K562 (cell line): Measurements from ENCODE around the gene DOLPP1. TPM values are rescaled to one million over a fixed set of nuclear protein-coding genes. Genes with fewer than 3 reads are reported as not detected.

Experiments
- ARID4B ChIP-seq: sonication (generic); formaldehyde crosslinking; IDR thresholded peaks from 2 replicates; pipeline ENCODE4 v1.8.0; 2022; ENCODE audit warnings: mild to moderate bottlenecking, missing genetic modification reagents
- CEBPZ ChIP-seq: fragments of 150-350 bp; IDR thresholded peaks from 2 replicates; pipeline ENCODE4 v1.6.1; 2014; ENCODE audit warnings: low read depth, mild to moderate bottlenecking, low read length, borderline replicate concordance
- ELF2 ChIP-seq: fragments of 250-450 bp; sonication (Bioruptor Pico); IDR thresholded peaks from 2 replicates; pipeline ENCODE4 v1.5.0; 2021; ENCODE audit warnings: mild to moderate bottlenecking
- GABPA ChIP-seq: fragments of 200-800 bp; sonication (Bioruptor generic); conservative IDR thresholded peaks from 2 replicates; pipeline ENCODE4 v1.6.1; 2016; ENCODE audit warnings: low read depth, missing genetic modification characterization, missing compliant biosample characterization
- HDAC2 ChIP-seq: fragments of 450-650 bp; IDR thresholded peaks from 2 replicates; pipeline ENCODE4 v1.6.1; 2016; ENCODE audit warnings: mild to moderate bottlenecking
- MNT ChIP-seq, 2 experiments: fragments of 450-650 bp; conservative IDR thresholded peaks; 2 replicates each; pipeline ENCODE4 v1.6.1; 2017; ENCODE audit warnings: mild to moderate bottlenecking in 2 of 2, moderate library complexity in 2 of 2
- NKRF ChIP-seq: fragments of 450-650 bp; IDR thresholded peaks from 2 replicates; pipeline ENCODE4 v1.6.1; 2016; ENCODE audit warnings: borderline replicate concordance
- RAD21 ChIP-seq, 2 experiments: fragments of 250-450 bp in 1 of 2; fragments of 450-650 bp in 1 of 2; sonication (Bioruptor Pico) in 1 of 2; formaldehyde crosslinking in 1 of 2; IDR thresholded peaks in 1 of 2; conservative IDR thresholded peaks in 1 of 2; 2 replicates each; pipeline versions ENCODE4 v1.4.0 to v1.8.0; 2020 to 2022; ENCODE audit warnings: mild to moderate bottlenecking in 2 of 2, moderate library complexity in 1 of 2
- SREBF2 ChIP-seq: sonication (generic); formaldehyde crosslinking; IDR thresholded peaks from 2 replicates; pipeline ENCODE4 v1.4.0; 2020; ENCODE audit warnings: mild to moderate bottlenecking, missing genetic modification reagents
- VEZF1 ChIP-seq: fragments of 200-800 bp; sonication (Bioruptor generic); IDR thresholded peaks from 2 replicates; pipeline ENCODE4 v1.6.1; 2017; ENCODE audit warnings: missing genetic modification characterization, missing compliant biosample characterization
- ZFP1 ChIP-seq: fragments of 450-650 bp; formaldehyde crosslinking; IDR thresholded peaks from 2 replicates; pipeline ENCODE4 v1.4.0; 2020; ENCODE audit warnings: mild to moderate bottlenecking, mixed read lengths
- ZNF583 ChIP-seq: fragments of 250-450 bp; sonication (Bioruptor Pico); IDR thresholded peaks from 2 replicates; pipeline ENCODE4 v1.4.0; 2020
- polyA plus RNA-seq, 8 experiments: library from polyadenylated mRNA; depleted of rRNA in 4 of 8; stranded (reverse) in 5 of 8; unstranded in 3 of 8; fragments of >200 nt; fragmentation: Nextera tagmentation in 2 of 8; fragmentation: Illumina TruSeq in 1 of 8; extraction: Ambion mirVana in 2 of 8; extraction: Trizol in 1 of 8; gene quantifications; 2 replicates each; pipeline versions ENCODE4 v1.2.1 to v1.2.3, GENCODE V29; 2011 to 2014; ENCODE audit warnings: inconsistent platforms in 1 of 8, missing spikeins in 1 of 8
- total RNA-seq, 7 experiments: library from RNA; depleted of rRNA in 6 of 7; stranded (reverse); fragments of >200 nt in 6 of 7; fragmentation: Illumina TruSeq in 2 of 7; extraction: Trizol in 2 of 7; gene quantifications; 2 replicates each; pipeline versions ENCODE4 v1.2.1 to v1.2.3, GENCODE V29; 2011 to 2021; ENCODE audit warnings: low replicate concordance in 1 of 7

Gene DOLPP1
- total and polyA plus RNA-seq, 9 of the 15 experiments (the other 6 are each of a cell fraction or from before 2014, with no cell fraction given) = 3.0 to 39.8 (median 30.5) TPM

- TF ChIP-seq ARID4B = peak; percentile 90
- no peak for TF ChIP-seq HDAC2
- peak; percentile 80 to 93 for TF ChIP-seq MNT (conservative IDR thresholded peaks at IDR 0.05)
- peak; percentile 84; the same call in 1 of the 2 replicates for TF ChIP-seq NKRF
- TF ChIP-seq SREBF2 (CRISPR knock-in tag) = no peak
- peak; percentile 85 for TF ChIP-seq CEBPZ
- peak; percentile 89 for TF ChIP-seq VEZF1 (CRISPR knock-in tag)
- TF ChIP-seq ZNF583 (CRISPR knock-in tag) = peak; percentile 72; the same call in 1 of the 2 replicates
- no peak for TF ChIP-seq ZFP1
- TF ChIP-seq ELF2 (CRISPR knock-in tag) = 0 out of 2 replicates have a peak, but pooled peaks have one; percentile 20
- TF ChIP-seq RAD21 (CRISPR knock-in tag; conservative IDR thresholded peaks at IDR 0.05 in 1 of 2, IDR thresholded peaks at IDR 0.05 in 1 of 2) = 0 out of 4 replicates have a peak, but pooled peaks of 1 of the 2 experiments have one; percentile 0
- TF ChIP-seq GABPA (tag) = peak; percentile 64
These were observed at the start of gene DOLPP1 (continued) for GRCh38 chr9:129080601-129081387.
